GM12801 (cell line): Measurements from ENCODE around the gene CHST15.

Experiments used
- TF ChIP-seq, protein P1 (sequence below): IDR thresholded peaks from one replicate; pipeline ENCODE4 v1.5.1; 2011; ENCODE audit warnings: control low read depth; ENCODE audit not compliant: insufficient read length; ENCODE audit errors: extremely low read depth

CHST15 gene

DNA sequence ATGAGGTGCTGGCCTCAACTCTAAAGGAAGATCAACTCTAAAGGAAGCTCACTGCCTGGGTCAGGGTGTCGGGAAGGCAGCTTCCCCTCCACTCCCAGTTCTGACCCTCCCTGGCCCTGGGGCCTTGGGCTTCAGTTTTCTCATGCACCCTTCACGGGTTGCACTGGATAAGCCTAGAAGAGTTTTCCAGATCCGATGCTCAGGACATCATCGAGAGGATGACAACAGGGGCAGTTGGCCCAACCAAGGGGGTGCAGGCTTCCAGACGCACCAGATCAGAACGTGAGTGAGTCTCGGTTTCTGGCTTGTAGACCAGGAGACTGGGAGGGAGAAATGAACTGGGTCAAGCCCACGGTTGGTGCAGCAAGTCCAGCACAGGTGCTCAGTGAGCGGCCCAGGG, 34.2 kb upstream of the CHST15 start:
- TF ChIP-seq, protein P1, sequence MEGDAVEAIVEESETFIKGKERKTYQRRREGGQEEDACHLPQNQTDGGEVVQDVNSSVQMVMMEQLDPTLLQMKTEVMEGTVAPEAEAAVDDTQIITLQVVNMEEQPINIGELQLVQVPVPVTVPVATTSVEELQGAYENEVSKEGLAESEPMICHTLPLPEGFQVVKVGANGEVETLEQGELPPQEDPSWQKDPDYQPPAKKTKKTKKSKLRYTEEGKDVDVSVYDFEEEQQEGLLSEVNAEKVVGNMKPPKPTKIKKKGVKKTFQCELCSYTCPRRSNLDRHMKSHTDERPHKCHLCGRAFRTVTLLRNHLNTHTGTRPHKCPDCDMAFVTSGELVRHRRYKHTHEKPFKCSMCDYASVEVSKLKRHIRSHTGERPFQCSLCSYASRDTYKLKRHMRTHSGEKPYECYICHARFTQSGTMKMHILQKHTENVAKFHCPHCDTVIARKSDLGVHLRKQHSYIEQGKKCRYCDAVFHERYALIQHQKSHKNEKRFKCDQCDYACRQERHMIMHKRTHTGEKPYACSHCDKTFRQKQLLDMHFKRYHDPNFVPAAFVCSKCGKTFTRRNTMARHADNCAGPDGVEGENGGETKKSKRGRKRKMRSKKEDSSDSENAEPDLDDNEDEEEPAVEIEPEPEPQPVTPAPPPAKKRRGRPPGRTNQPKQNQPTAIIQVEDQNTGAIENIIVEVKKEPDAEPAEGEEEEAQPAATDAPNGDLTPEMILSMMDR: no peak

DNA sequence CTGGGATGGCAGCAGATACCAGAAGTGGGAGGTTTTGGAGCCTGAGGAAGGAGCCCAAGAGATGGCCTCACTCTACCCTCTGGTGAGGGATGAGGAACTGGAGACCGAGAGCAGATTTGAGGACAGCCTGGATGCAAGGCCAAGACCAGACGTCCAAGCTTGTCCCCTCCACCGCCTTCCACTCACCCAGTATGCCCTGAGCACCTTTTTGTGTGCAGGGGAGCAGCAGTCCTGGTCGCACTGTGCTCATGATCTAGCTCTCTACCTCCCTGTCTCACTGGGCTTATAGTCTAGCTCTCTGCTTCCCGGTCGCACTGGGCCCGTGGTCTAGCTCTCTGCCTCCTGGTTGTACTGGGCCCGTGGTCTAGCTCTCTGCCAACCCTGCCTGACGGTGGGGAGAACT, 33.6 kb upstream of the CHST15 start:
- TF ChIP-seq, protein P1: no peak

- TF ChIP-seq, protein P1: no peak
These were observed 33.0 kb upstream of the CHST15 start for GRCh38 chr10:124126145-124126982.

DNA sequence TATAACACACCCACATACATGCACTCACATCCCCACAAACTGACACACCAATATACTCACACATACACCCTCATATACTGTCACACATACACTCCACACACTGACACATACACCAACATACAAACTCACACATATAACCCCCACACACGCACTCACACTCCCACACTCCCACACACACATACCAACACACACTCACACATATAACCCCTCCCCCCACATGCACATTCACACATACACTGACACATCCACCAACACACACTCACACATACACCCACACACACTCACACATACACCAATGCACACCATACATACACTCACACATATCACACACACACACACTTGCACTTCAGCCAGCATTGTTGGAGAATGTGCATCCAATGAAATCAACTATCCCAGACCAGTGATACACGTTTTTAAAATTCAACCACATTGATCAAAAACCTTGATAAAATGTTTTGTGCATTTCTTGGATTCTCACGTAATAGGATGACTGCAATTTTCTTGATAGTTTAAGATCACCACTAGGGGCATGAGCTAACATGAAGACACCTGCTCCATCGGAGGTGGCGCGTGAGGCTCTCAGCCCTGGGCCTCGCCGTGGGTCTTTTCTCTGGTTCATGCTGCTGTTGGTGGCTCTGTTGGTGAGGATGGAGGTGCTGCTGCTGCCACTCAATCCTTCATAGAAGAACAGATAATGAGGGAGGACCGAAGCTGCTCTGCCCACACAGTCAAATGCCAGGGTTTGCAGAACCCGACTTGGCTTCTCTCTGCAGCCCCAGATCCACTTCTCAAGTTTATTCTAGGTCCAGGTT, 32.1 kb upstream of the CHST15 start:
- TF ChIP-seq, protein P1: no peak

DNA sequence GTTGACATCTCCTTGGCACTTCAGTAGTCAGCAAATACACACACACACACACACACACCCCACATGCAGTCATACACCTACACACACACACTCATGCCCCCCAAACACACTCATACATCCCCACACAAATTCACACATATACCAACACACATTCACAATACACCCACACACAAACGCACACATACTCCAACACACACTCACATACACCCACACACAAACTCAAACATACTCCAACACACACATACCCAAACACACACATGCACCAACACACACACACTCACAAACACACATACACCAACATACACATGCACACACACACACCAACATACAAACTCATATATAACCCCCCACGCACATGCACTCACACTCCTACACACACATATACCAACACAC, 31.4 kb upstream of the CHST15 start:
- TF ChIP-seq, protein P1: no peak

GRCh38 chr10:124124123-124124768, 30.8 kb upstream of the CHST15 start:
- TF ChIP-seq, protein P1: no peak

GRCh38 chr10:124123156-124123555, 29.8 kb upstream of the CHST15 start:
- TF ChIP-seq, protein P1: no peak
